HG02571 (cell line): ENCODE results near the gene CTNNA3.
"Not testable (repeated sequence)": the region's sequence is repeated elsewhere in the genome, so short reads cannot be mapped to it uniquely, and the experiment has no call there.

Source experiments
- ATAC-seq: cut with Tn5 transposase; IDR thresholded peaks from one replicate; pipeline ENCODE4 v1.9.1; 2021; ENCODE audit warnings: mild to moderate bottlenecking, moderate library complexity; ENCODE audit not compliant: unreplicated experiment

Gene CTNNA3

GRCh38 chr10:67696029-67696428 lies at the start of gene CTNNA3:
Gene CTNNA3 (minus strand): TSS chr10:67696195.
- ATAC-seq = peak; percentile 79

GRCh38 chr10:67735430-67735829 lies 39.4 kb upstream of the CTNNA3 start:
- ATAC-seq = no peak

- ATAC-seq = no peak
Observed at GRCh38 chr10:67733511-67733910, 37.5 kb upstream of the CTNNA3 start.

GRCh38 chr10:67725567-67725966 lies 29.6 kb upstream of the CTNNA3 start:
- ATAC-seq = no peak

- no peak for ATAC-seq
Observed at GRCh38 chr10:67723601-67724000, 27.6 kb upstream of the CTNNA3 start.

- ATAC-seq = no peak
Observed at GRCh38 chr10:67722113-67722512, 26.1 kb upstream of the CTNNA3 start.

- ATAC-seq = not testable (repeated sequence)
Observed at GRCh38 chr10:67716455-67716854, 20.5 kb upstream of the CTNNA3 start.

- ATAC-seq = no peak
Observed at GRCh38 chr10:67705921-67706320, 9.9 kb upstream of the CTNNA3 start.

- ATAC-seq = not testable (repeated sequence)
Observed at GRCh38 chr10:67699613-67700270, 3.7 kb upstream of the CTNNA3 start.

GRCh38 chr10:67698164-67698563 lies 2.2 kb upstream of the CTNNA3 start:
- no peak for ATAC-seq

- peak; percentile 76 for ATAC-seq
Observed at GRCh38 chr10:67697724-67698131, 1.7 kb upstream of the CTNNA3 start.

GRCh38 chr10:67696679-67697078 lies 684 bp upstream of the CTNNA3 start:
- ATAC-seq = no peak

GRCh38 chr10:67695555-67695954 lies 440 bp downstream of the CTNNA3 start:
- no peak for ATAC-seq

GRCh38 chr10:67691861-67692260 lies 4.1 kb downstream of the CTNNA3 start:
- ATAC-seq = not testable (repeated sequence)

GRCh38 chr10:67690540-67690939 lies 5.5 kb downstream of the CTNNA3 start:
- ATAC-seq = not testable (repeated sequence)

GRCh38 chr10:67684140-67684539 lies 11.9 kb downstream of the CTNNA3 start:
- ATAC-seq = not testable (repeated sequence)

GRCh38 chr10:67678335-67678974 lies 17.5 kb downstream of the CTNNA3 start:
- ATAC-seq = no peak

GRCh38 chr10:67676208-67676825 lies 19.7 kb downstream of the CTNNA3 start:
- no peak for ATAC-seq

- ATAC-seq = no peak
Observed at GRCh38 chr10:67670401-67670800, 25.6 kb downstream of the CTNNA3 start.

- ATAC-seq = no peak
Observed at GRCh38 chr10:67669978-67670377, 26.0 kb downstream of the CTNNA3 start.

GRCh38 chr10:67668448-67668847 lies 27.5 kb downstream of the CTNNA3 start:
- ATAC-seq = no peak

GRCh38 chr10:67667035-67667425 lies 29.0 kb downstream of the CTNNA3 start:
- ATAC-seq = no peak
